Measurements from ENCODE around the gene PIAS4.

The PIAS4 gene

GRCh38 chr19:4075373-4075772 lies 67.8 kb downstream of the PIAS4 start:
- DNase-seq (ENCODE audit: extremely low spot score), result no peak
- TF ChIP-seq CTCF (IDR thresholded peaks at IDR 0.05; ENCODE audit: control extremely low read depth, extremely low read depth, low read depth, missing control alignments), result no peak

GRCh38 chr19:4077007-4077374 lies 69.5 kb downstream of the PIAS4 start:
- TF ChIP-seq CTCF (IDR thresholded peaks at IDR 0.05; ENCODE audit: control extremely low read depth, extremely low read depth, low read depth, missing control alignments), result no peak
- POLR2A ChIA-PET, result no interaction called here
- DNase-seq (ENCODE audit: extremely low spot score), result no peak
- CTCF ChIA-PET, result interaction anchor here (1.7 kb wide), 1 partner anchor 63 kb away, joined by 9 read pairs; no protein-coding TSS in a partner anchor

More at GRCh38 chr19:4075373-4075772, 67.8 kb downstream of the PIAS4 start:
- POLR2A ChIA-PET, result no interaction called here
- CTCF ChIA-PET, result no interaction called here

- POLR2A ChIA-PET, result interaction anchor here (0.6 to 0.7 kb wide), 2 partner anchors 338 to 600 kb away, joined by 4 read pairs; no protein-coding TSS in a partner anchor
- CTCF ChIA-PET, result interaction anchor here (1.7 kb wide), 1 partner anchor 62 kb away, joined by 9 read pairs; no protein-coding TSS in a partner anchor
- TF ChIP-seq CTCF (IDR thresholded peaks at IDR 0.05; ENCODE audit: control extremely low read depth, extremely low read depth, low read depth, missing control alignments), result no peak
- DNase-seq (ENCODE audit: extremely low spot score), result peak; percentile 84
Measured at GRCh38 chr19:4077800-4078684, 70.5 kb downstream of the PIAS4 start.

- no peak for TF ChIP-seq CTCF (IDR thresholded peaks at IDR 0.05; ENCODE audit: control extremely low read depth, extremely low read depth, low read depth, missing control alignments)
- no peak for DNase-seq (ENCODE audit: extremely low spot score)
- CTCF ChIA-PET, result interaction anchor here (2.2 kb wide), 1 partner anchor 60 kb away, joined by 6 read pairs; no protein-coding TSS in a partner anchor
- POLR2A ChIA-PET, result no interaction called here
Measured at GRCh38 chr19:4080473-4080872, 72.9 kb downstream of the PIAS4 start.

GRCh38 chr19:4081441-4082129 lies 74.0 kb downstream of the PIAS4 start:
- ChIA-PET CTCF (interaction anchor here (1.1 kb wide), 1 partner anchor 28 kb away, joined by 3 read pairs; no protein-coding TSS in a partner anchor), POLR2A (interaction anchor here (0.6 kb wide), 1 partner anchor 752 kb away, joined by 3 read pairs; no protein-coding TSS in a partner anchor)
- no peak for DNase-seq (ENCODE audit: extremely low spot score)
- TF ChIP-seq CTCF (IDR thresholded peaks at IDR 0.05; ENCODE audit: control extremely low read depth, extremely low read depth, low read depth, missing control alignments), result no peak

GRCh38 chr19:4082172-4082571 lies 74.6 kb downstream of the PIAS4 start:
- POLR2A ChIA-PET, result interaction anchor here (0.8 kb wide), 1 partner anchor 33 kb away, joined by 3 read pairs; no protein-coding TSS in a partner anchor
- no peak for DNase-seq (ENCODE audit: extremely low spot score)
- TF ChIP-seq CTCF (IDR thresholded peaks at IDR 0.05; ENCODE audit: control extremely low read depth, extremely low read depth, low read depth, missing control alignments), result no peak
- CTCF ChIA-PET, result interaction anchor here (1.1 kb wide), 1 partner anchor 27 kb away, joined by 3 read pairs; no protein-coding TSS in a partner anchor

All from GM10248 (cell line).